Measurements from ENCODE around the gene PTGIR. TPM values are rescaled to one million over a fixed set of nuclear protein-coding genes. Genes with fewer than 3 reads are reported as not detected.
A peak's percentile ranks its signal among the peaks of the same experiment; 100 is the strongest.

The PTGIR gene
- total RNA-seq, 1 experiment from 2014 or later, result not detected

DNA sequence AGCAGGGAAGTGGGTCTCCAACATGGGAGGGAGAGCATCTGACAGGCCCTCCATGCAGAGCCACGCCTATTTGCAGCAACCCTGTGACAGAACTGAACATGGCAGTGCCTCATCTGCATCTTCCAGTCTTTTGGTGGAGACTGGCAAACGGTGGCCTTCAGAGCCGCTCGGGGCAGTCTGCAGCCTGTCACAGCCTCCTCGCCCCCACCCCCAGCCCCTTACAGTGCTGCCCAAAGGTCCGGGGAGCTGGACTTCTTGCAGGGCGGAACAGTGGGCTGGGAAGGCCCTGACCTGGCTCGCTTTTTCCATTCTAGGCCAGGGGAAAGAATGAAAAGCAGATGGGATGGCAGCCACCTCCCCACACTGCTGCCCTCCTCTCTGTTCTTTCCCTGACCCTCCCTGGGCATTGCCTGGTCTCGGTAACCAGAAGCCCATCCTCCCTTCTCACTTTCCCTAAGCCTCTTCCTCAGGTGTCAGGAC, 21.1 kb downstream of the PTGIR start:
- BruUV-seq (replicated peaks), result no TSS peak
- CTCF ChIA-PET, result interaction anchor here (2.6 kb wide), 1 partner anchor 58 kb away, joined by 14 read pairs; no protein-coding TSS in a partner anchor
- no peaks in the 10 kb centered on the region for H3K9me3 Mint-ChIP-seq (ENCODE audit: unreplicated experiment)
- peaks cover 4% of the 10 kb centered on the region for H3K4me1 Mint-ChIP-seq (ENCODE audit: insufficient read depth, unreplicated experiment)
- intact Hi-C loops (cut with micrococcal nuclease), result no loop called here
- H3K4me3 Mint-ChIP-seq (ENCODE audit: unreplicated experiment), result peak overlapping the region; percentile 96
- H3K27ac Mint-ChIP-seq (ENCODE audit: low read depth, unreplicated experiment), result no peak overlapping the region
- POLR2A ChIA-PET, result interaction anchor here (0.7 to 3.5 kb wide), 2 partner anchors 7 to 247 kb away, joined by 3 to 16 read pairs; partner anchors contain the start of gene AP2S1
- no peaks in the 10 kb centered on the region for H3K27me3 Mint-ChIP-seq (ENCODE audit: insufficient read depth, unreplicated experiment)
- DNase-seq (ENCODE audit: unreplicated experiment), result no peak
- TF ChIP-seq, protein P1, sequence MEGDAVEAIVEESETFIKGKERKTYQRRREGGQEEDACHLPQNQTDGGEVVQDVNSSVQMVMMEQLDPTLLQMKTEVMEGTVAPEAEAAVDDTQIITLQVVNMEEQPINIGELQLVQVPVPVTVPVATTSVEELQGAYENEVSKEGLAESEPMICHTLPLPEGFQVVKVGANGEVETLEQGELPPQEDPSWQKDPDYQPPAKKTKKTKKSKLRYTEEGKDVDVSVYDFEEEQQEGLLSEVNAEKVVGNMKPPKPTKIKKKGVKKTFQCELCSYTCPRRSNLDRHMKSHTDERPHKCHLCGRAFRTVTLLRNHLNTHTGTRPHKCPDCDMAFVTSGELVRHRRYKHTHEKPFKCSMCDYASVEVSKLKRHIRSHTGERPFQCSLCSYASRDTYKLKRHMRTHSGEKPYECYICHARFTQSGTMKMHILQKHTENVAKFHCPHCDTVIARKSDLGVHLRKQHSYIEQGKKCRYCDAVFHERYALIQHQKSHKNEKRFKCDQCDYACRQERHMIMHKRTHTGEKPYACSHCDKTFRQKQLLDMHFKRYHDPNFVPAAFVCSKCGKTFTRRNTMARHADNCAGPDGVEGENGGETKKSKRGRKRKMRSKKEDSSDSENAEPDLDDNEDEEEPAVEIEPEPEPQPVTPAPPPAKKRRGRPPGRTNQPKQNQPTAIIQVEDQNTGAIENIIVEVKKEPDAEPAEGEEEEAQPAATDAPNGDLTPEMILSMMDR (IDR thresholded peaks at IDR 0.05; ENCODE audit: unreplicated experiment), result no peak
- peaks cover 46% of the 10 kb centered on the region for H3K36me3 Mint-ChIP-seq (ENCODE audit: insufficient read depth, unreplicated experiment)

DNA sequence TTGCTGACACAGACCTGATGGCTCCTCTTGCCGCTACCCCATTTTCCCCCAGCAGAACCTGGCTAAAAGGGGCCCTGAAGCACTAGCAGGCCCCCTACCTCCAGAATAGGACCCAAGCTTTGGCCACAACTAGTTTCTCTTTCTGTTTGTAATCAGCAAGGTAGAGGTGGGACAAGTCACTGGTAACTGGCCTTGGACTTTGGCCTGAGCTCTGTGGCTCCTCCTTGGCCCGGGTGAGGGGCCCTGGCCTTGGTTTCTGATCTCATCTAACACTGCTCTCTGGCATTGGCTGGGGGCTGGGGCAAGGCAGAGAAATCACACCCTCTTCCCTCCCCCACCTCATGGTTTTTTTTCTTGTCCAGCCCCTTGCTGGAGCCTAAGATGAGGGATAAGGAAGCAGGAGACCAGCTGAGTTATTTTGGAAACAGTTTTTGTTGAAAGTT, 21.7 kb downstream of the PTGIR start:
- CTCF ChIA-PET, result interaction anchor here (1.3 to 2.6 kb wide), 2 partner anchors 14 to 59 kb away, joined by 7 to 14 read pairs; no protein-coding TSS in a partner anchor
- peaks cover 4% of the 10 kb centered on the region for H3K4me1 Mint-ChIP-seq (ENCODE audit: insufficient read depth, unreplicated experiment)
- H3K36me3 Mint-ChIP-seq (ENCODE audit: insufficient read depth, unreplicated experiment), result peaks cover 42% of the 10 kb centered on the region
- intact Hi-C loops (cut with micrococcal nuclease), result no loop called here
- H3K4me3 Mint-ChIP-seq (ENCODE audit: unreplicated experiment), result peak overlapping the region; percentile 96
- POLR2A ChIA-PET, result interaction anchor here (0.7 to 3.5 kb wide), 4 partner anchors 8 to 248 kb away, joined by 3 to 40 read pairs (median 23); partner anchors contain the start of genes AP2S1, DACT3 and PRKD2
- BruUV-seq (replicated peaks), result no TSS peak
- TF ChIP-seq, protein P1 (IDR thresholded peaks at IDR 0.05; ENCODE audit: unreplicated experiment), result no peak
- H3K27ac Mint-ChIP-seq (ENCODE audit: low read depth, unreplicated experiment), result peak overlapping the region; percentile 100
- H3K27me3 Mint-ChIP-seq (ENCODE audit: insufficient read depth, unreplicated experiment), result no peaks in the 10 kb centered on the region
- no peaks in the 10 kb centered on the region for H3K9me3 Mint-ChIP-seq (ENCODE audit: unreplicated experiment)
- DNase-seq (ENCODE audit: unreplicated experiment), result no peak

DNA sequence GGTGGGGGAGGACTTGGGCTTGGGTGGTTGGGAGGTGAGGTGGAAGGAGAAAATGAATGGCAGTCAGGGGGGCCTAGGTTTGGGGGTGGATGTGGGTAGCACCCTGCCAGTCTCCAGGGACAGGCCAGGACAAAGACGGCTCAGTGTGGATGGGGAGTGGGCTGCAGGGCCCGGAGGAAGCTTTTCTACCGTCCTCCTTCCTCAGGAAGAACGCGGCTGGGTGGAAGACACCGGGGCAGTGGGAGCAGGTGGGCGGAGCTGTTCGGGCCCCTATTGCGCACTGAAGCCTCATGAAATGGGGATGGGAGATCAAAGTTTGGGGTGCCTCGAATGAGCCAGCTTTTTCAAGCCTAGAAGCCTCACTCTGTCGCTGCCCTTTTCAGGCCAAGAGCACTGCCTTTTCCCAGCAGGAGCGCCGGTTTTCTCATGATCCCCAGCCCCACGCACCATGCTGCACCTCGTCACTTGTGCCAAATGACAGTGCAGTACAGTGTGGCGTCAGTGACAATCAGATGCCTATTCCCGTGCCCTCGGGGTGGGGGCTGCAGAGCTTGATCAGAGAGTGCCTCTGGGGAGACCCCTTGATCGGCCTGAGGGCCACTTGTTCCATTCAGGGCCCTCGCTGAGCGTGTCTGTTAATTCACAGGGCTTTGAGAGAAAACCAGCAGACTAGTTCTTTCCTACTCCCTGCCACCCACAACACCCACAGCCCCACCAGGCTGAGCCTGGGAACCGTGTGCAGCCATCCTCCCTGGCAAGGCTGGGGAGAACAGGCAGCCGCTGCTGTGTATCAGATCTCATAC, 22.3 kb downstream of the PTGIR start:
- H3K36me3 Mint-ChIP-seq (ENCODE audit: insufficient read depth, unreplicated experiment), result peaks cover 35% of the 10 kb centered on the region
- peak overlapping the region; percentile 100 for H3K27ac Mint-ChIP-seq (ENCODE audit: low read depth, unreplicated experiment)
- intact Hi-C loops (cut with micrococcal nuclease), result no loop called here
- peak overlapping the region; percentile 96 for H3K4me3 Mint-ChIP-seq (ENCODE audit: unreplicated experiment)
- no peaks in the 10 kb centered on the region for H3K27me3 Mint-ChIP-seq (ENCODE audit: insufficient read depth, unreplicated experiment)
- peaks cover 4% of the 10 kb centered on the region for H3K4me1 Mint-ChIP-seq (ENCODE audit: insufficient read depth, unreplicated experiment)
- ChIA-PET POLR2A (interaction anchor here (0.6 to 3.5 kb wide), 11 partner anchors 9 to 1157 kb away, joined by 3 to 40 read pairs (median 3); partner anchors contain the start of genes DACT3, PRKD2, SLC1A5 and ZC3H4), CTCF (interaction anchor here (1.0 to 2.6 kb wide), 5 partner anchors 11 to 89 kb away, joined by 4 to 14 read pairs (median 7); no protein-coding TSS in a partner anchor)
- TF ChIP-seq, protein P1 (IDR thresholded peaks at IDR 0.05; ENCODE audit: unreplicated experiment), result no peak
- no peak for DNase-seq (ENCODE audit: unreplicated experiment)
- BruUV-seq (replicated peaks), result no TSS peak
- H3K9me3 Mint-ChIP-seq (ENCODE audit: unreplicated experiment), result no peaks in the 10 kb centered on the region
